Effector memory CD8-positive, alpha-beta T cell (primary cell): ENCODE data around the gene ZBTB20.

ENCODE experiments used
- ATAC-seq: fragments of 150-1000 bp; cut with Tn5 transposase; replicated peaks from 2 replicates; pipeline ENCODE4 v1.10.0; 2021; ENCODE audit warnings: mild to moderate bottlenecking, moderate library complexity
- DNase-seq, 3 experiments: peaks; one replicate each; pipeline ENCODE4 v3.0.0; 2021
- H3K27ac Mint-ChIP-seq, 2 donors: one replicate each; pipeline ENCODE4 v1.8.0; 2022; ENCODE audit warnings: mild to moderate bottlenecking in 2 of 2, mixed read lengths in 2 of 2, moderate library complexity in 2 of 2
- H3K27me3 Mint-ChIP-seq, 2 donors: one replicate each; pipeline ENCODE4 v1.8.0; 2022; ENCODE audit warnings: mixed read lengths in 2 of 2
- H3K36me3 Mint-ChIP-seq: one replicate; pipeline ENCODE4 v1.8.0; 2022; ENCODE audit warnings: mild to moderate bottlenecking, moderate library complexity, mixed read lengths; ENCODE audit not compliant: insufficient read depth
- H3K4me1 Mint-ChIP-seq, 2 donors: one replicate each; pipeline ENCODE4 v1.8.0; 2022; ENCODE audit warnings: low read depth in 2 of 2, mixed read lengths in 2 of 2
- H3K4me3 Mint-ChIP-seq, 2 donors: one replicate each; pipeline ENCODE4 v1.8.0; 2022; ENCODE audit warnings: mild to moderate bottlenecking in 2 of 2, mixed read lengths in 2 of 2, moderate library complexity in 2 of 2
- H3K9me3 Mint-ChIP-seq, 2 donors: one replicate each; pipeline ENCODE4 v1.8.0; 2022; ENCODE audit warnings: mixed read lengths in 2 of 2

ZBTB20 gene

DNA sequence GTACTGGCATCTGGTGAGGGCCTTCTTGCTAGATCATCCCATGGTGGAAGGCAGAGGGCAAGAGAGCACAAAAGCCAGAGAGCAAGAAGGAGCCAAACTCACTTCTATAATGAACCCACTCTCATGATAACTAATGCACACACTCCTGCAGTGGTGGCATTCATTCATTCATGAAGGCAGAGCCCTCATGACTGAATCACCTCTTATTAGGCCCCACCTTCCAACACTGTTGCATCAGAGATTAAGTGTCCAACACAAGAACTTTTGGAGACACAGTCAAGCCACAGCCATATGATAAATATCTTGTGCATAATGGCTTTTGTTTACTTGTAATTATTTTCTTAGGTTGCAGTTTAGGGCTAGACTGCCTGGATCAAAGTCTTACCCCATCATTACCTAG, 670.6 kb downstream of the ZBTB20 start:
- Mint-ChIP-seq H3K36me3 (no peaks in the 10 kb centered on the region), H3K4me3 (no peak overlapping the region), H3K27me3 (no peaks in the 10 kb centered on the region), H3K27ac (no peak overlapping the region), H3K9me3 (no peaks in the 10 kb centered on the region), H3K4me1 (peaks cover 4 to 9% of the 10 kb centered on the region in 2 donors)
- no peak for ATAC-seq
- DNase-seq = no peak

DNA sequence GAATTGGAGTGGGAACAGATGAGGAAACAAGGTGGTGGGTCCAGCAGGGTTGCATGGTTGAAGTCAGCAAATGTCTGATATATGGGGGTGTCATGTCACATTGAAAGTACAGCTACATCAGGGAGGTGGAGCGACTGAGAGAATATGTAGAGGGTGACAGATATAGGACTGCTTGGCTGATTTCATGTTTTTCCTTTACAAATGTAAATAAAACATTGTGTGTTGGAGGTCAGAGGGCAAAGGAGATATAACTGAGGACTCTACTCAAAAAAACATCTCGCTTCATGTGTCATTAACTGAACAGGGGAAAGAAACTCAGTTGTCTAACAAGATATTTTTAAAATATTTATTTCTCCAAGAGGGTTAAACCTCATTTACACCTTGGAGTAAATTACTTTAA, 675.6 kb downstream of the ZBTB20 start:
- no peak overlapping the region for H3K27ac Mint-ChIP-seq
- ATAC-seq = no peak

DNA sequence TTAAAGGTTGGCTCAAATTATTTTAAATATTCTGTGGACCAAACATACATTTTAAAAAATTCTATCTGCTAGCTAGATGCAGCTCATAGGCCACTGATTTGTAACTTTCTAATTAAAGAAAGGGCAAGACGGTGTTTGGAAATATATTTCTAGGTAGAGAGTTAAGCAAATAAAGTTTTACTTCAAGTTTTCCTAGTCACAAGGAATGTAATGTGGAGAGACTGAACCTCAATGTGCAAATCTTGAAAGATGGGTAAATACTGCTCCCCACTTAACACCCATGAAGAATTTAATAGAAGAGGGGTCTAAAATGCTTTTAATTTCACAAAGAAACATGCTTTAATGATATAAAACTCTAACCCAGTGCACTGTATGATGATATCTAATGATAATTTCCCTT, 678.0 kb downstream of the ZBTB20 start:
- no peaks in the 10 kb centered on the region for H3K27me3 Mint-ChIP-seq

More for the DNA sequence above, 675.6 kb downstream of the ZBTB20 start:
- H3K4me1 Mint-ChIP-seq = peaks cover 0 to 3% of the 10 kb centered on the region in 2 donors
- DNase-seq = no peak
- no peak overlapping the region for H3K4me3 Mint-ChIP-seq
- no peaks in the 10 kb centered on the region for H3K27me3 Mint-ChIP-seq
- no peaks in the 10 kb centered on the region for H3K9me3 Mint-ChIP-seq
- no peaks in the 10 kb centered on the region for H3K36me3 Mint-ChIP-seq

DNA sequence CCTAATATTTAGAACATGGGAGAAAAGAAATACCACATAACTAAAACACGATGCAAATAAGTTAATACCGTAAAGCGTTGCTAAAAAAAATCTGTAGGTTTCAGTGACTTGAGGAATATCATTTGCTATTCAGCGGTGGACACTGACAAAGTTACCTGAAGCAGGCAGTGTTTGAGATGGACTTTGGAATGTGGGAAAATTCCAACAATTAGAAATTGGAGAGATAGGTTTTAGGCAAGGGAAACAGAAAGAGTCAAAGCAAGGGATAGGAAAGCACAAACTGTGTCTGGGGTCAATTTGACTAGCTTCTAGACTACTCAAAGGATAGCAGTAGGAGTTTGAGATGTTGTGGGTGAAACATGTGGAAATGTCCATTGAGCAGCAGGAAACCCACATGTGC, 680.3 kb downstream of the ZBTB20 start:
- Mint-ChIP-seq H3K4me1 (no peaks in the 10 kb centered on the region), H3K27me3 (no peaks in the 10 kb centered on the region), H3K4me3 (no peak overlapping the region), H3K36me3 (no peaks in the 10 kb centered on the region), H3K27ac (no peak overlapping the region), H3K9me3 (no peaks in the 10 kb centered on the region)
- ATAC-seq = no peak
- no peak for DNase-seq

More for the DNA sequence above, 678.0 kb downstream of the ZBTB20 start:
- Mint-ChIP-seq H3K9me3 (no peaks in the 10 kb centered on the region), H3K4me1 (no peaks in the 10 kb centered on the region), H3K27ac (no peak overlapping the region), H3K4me3 (no peak overlapping the region), H3K36me3 (no peaks in the 10 kb centered on the region)
- DNase-seq = no peak
- ATAC-seq = no peak

DNA sequence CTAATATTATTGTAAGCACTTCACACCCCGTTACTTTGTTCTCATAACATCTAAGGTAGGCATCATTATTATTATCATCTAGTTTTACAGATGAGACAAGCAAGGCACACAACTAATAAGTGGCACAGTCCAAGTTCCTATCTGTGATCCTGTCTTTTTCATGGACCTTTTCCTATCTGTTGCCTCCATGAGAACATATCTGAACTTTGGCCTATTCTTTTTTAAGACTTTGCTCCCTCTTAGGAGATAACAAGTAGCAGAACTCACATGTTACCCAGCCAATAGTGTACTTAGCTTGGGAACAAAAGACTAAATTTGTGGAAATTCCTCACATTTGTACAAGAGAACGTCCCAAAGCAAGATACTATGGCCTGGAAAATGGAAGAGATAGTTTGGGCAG, 680.8 kb downstream of the ZBTB20 start:
- no peaks in the 10 kb centered on the region for H3K4me1 Mint-ChIP-seq
- H3K27ac Mint-ChIP-seq = no peak overlapping the region
- no peaks in the 10 kb centered on the region for H3K27me3 Mint-ChIP-seq
- no peaks in the 10 kb centered on the region for H3K36me3 Mint-ChIP-seq
- ATAC-seq (no peak), DNase-seq (no peak)
- no peaks in the 10 kb centered on the region for H3K9me3 Mint-ChIP-seq
- no peak overlapping the region for H3K4me3 Mint-ChIP-seq

DNA sequence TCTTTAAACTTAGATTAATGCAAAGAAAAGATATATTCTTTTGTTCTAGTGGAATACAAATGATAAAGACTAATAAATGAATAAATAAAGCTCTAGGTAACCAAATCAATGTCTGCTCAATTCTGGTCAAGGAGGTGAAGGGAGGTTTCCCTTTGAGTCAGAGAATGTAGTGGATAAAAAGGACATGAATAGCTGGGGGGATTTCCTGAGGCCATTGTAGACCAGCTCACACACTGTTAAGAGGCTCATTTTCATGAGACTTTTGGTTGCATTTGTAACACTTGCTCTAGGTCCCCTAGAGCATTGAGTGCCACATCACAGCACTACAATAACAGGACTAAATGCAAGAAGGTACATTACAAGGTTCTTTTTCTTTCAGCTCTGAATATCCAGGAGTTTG, 682.5 kb downstream of the ZBTB20 start:
- no peaks in the 10 kb centered on the region for H3K9me3 Mint-ChIP-seq

DNA sequence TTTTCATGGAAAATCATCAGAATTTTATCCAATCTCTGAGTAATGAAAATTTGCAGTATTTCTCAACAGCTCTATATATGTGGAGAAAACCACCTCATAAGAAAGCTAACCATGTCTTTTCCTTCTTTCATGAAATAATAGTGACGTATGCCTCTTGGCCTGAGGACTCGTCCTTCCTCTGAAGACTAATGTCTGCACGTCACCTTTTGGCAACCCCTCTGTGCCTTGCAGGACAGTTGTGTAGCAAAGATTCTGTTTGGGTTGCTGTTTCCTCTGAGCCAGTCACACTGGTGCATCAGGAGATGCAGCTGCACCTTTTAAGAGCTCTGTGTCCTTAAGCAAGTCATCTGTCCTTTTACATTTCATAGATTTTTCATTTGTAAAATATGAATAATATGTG, 684.3 kb downstream of the ZBTB20 start:
- no peaks in the 10 kb centered on the region for H3K9me3 Mint-ChIP-seq
- no peak overlapping the region for H3K4me3 Mint-ChIP-seq
- H3K36me3 Mint-ChIP-seq = no peaks in the 10 kb centered on the region
- DNase-seq (no peak), ATAC-seq (no peak)
- H3K27ac Mint-ChIP-seq = no peak overlapping the region
- H3K4me1 Mint-ChIP-seq = peaks cover 0 to 5% of the 10 kb centered on the region in 2 donors
- H3K27me3 Mint-ChIP-seq = no peaks in the 10 kb centered on the region

More for the DNA sequence above, 682.5 kb downstream of the ZBTB20 start:
- Mint-ChIP-seq H3K27me3 (no peaks in the 10 kb centered on the region), H3K4me3 (no peak overlapping the region), H3K36me3 (no peaks in the 10 kb centered on the region), H3K4me1 (no peaks in the 10 kb centered on the region), H3K27ac (no peak overlapping the region)
- no peak for DNase-seq
- ATAC-seq = no peak

DNA sequence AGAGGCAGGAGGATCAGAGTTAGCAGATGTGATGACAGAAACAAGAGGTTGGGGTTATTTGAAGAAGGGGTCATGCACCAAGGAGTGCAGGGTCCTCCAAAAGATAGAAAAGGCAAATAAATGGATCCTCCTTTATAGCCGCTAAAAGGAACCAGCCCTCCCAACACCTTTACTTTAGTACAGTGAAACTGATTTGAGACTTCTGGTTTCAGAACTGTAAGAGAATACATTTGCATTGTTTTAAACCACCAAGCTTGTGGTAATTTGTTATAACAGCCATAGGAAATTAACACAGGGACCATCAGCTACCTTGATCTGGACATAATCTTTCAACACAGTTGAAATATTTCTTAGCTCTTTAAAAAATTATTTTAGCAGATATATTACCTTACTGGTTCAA, 686.6 kb downstream of the ZBTB20 start:
- H3K27me3 Mint-ChIP-seq = no peaks in the 10 kb centered on the region
- DNase-seq (no peak), ATAC-seq (no peak)
- peaks cover 0 to 5% of the 10 kb centered on the region in 2 donors for H3K4me1 Mint-ChIP-seq
- H3K36me3 Mint-ChIP-seq = no peaks in the 10 kb centered on the region
- no peak overlapping the region for H3K4me3 Mint-ChIP-seq
- no peaks in the 10 kb centered on the region for H3K9me3 Mint-ChIP-seq
- no peak overlapping the region for H3K27ac Mint-ChIP-seq

DNA sequence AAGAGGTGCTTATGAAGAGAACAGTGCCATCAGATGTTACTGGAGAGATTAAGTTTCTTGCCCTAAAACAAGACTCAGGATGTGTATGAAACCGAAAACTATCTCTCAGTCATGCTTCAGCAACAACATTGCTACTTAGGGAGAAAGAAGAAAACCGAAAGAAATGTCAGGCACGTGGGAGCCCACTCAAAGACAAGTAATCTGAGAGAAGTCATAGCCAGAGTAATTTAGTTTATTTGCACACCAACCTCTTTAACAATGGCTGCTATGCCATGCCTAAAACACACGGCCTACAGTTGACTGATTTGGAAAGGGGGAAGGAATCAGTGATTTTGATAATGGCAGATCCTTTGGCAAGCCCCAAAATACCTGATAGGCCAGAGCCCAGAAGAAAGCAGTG, 690.3 kb downstream of the ZBTB20 start:
- ATAC-seq (no peak), DNase-seq (no peak)
- Mint-ChIP-seq H3K9me3 (no peaks in the 10 kb centered on the region), H3K27ac (no peak overlapping the region), H3K4me3 (no peak overlapping the region), H3K27me3 (no peaks in the 10 kb centered on the region), H3K4me1 (peaks cover 0 to 5% of the 10 kb centered on the region in 2 donors), H3K36me3 (no peaks in the 10 kb centered on the region)

DNA sequence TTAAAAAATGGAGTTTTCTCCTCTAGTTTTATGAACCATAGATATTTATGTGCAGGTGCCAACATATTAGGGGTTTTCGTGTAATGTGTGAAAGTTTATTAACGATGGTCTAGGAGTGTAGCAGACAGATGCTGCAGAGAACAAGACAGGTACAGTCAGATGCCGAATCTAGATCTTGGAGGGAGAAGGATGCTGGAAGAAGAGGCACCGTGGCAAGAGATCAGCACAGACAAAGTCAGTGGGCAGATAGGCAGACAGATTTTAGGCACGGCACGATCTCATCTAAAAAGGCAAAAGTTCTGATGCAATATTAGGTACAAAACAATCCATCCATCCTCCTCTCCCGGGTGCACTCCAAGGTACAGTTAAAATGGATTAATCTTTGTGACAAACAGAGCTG, 691.7 kb downstream of the ZBTB20 start:
- H3K27me3 Mint-ChIP-seq = no peaks in the 10 kb centered on the region
- DNase-seq (no peak), ATAC-seq (no peak)
- H3K4me3 Mint-ChIP-seq = no peak overlapping the region
- H3K4me1 Mint-ChIP-seq = peaks cover 0 to 12% of the 10 kb centered on the region in 2 donors
- no peaks in the 10 kb centered on the region for H3K36me3 Mint-ChIP-seq
- no peak overlapping the region for H3K27ac Mint-ChIP-seq
- H3K9me3 Mint-ChIP-seq = no peaks in the 10 kb centered on the region

DNA sequence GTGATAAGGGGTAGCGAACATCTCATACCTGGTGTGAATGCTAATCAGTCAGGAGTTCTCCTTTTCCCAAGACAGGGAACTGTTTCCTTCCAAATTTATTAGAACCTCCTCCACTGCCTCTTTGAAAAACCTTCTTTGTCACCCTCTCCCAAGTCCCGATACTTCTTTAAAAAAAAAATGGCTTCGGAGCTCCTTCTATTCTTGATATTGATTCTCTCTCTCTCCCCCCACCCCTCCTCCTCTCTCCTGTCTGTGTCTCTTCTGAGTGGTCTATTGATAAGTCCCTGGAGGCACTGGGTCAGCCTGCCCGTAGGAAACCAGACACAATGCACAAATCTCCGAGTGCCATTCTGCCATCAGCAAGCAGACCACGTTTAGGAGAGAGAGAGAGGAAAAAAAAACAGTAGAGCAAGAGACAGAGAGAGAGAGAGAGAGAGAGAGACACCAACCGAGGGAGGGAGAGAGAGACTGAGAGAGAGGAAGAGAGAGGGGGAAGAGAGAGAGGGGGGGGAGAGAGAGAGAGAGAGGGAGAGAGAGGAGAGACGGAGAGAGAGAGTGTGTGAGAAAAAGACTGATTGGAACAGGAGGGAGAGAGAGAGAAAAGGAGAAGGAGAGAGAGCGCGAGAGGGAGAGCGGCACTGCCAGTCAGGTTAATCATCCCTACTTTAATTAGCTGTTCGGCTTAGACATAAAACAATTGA, 692.4 kb downstream of the ZBTB20 start:
- no peak overlapping the region for H3K27ac Mint-ChIP-seq
- no peak for ATAC-seq
- no peak overlapping the region for H3K4me3 Mint-ChIP-seq
- no peaks in the 10 kb centered on the region for H3K36me3 Mint-ChIP-seq
- no peaks in the 10 kb centered on the region for H3K9me3 Mint-ChIP-seq
- peaks cover 0 to 12% of the 10 kb centered on the region in 2 donors for H3K4me1 Mint-ChIP-seq
- DNase-seq = no peak
- no peaks in the 10 kb centered on the region for H3K27me3 Mint-ChIP-seq

DNA sequence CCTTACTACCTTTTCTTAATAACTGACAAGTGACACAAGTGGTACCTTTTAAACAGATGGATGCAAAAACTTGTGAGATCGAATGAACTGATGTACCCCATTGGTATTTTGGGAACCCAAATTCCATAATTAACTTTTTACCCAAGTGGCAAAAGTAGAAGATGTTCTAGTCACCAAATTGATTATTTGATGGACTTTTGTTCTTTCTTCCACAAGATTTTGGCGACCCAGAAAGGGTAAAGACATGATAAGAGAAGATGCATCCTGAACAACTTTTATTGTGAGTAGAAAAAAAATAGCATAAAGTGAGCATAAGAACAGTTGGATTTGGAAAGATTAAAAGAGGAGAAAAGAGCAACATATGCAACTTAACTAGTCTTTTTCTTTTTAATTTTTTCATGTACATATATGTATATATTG, 693.7 kb downstream of the ZBTB20 start:
- Mint-ChIP-seq H3K4me3 (no peak overlapping the region), H3K9me3 (no peaks in the 10 kb centered on the region), H3K4me1 (peaks cover 2 to 7% of the 10 kb centered on the region in 2 donors), H3K27ac (no peak overlapping the region), H3K27me3 (no peaks in the 10 kb centered on the region), H3K36me3 (no peaks in the 10 kb centered on the region)
- no peak for ATAC-seq
- no peak for DNase-seq

DNA sequence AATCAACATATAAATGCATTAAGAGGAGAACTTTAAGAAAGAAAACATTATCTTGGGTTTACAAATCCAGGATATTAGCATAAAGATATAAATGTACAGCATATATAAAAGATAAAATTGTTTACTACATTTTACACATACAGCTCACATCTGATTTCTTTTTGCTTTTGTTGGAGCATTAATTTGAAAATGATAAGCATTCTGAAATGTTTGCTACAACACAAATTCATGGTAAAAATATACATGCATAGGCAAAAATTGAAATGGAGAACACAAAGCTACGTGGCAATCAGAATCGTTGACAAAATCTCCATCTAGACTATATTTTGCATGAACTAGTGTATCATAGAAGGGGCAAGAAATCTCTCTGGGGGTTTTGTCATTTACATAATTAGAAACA, 694.2 kb downstream of the ZBTB20 start:
- Mint-ChIP-seq H3K36me3 (no peaks in the 10 kb centered on the region), H3K4me3 (no peak overlapping the region), H3K9me3 (no peaks in the 10 kb centered on the region), H3K27me3 (no peaks in the 10 kb centered on the region), H3K27ac (no peak overlapping the region), H3K4me1 (peaks cover 3 to 9% of the 10 kb centered on the region in 2 donors)
- ATAC-seq (no peak), DNase-seq (no peak)

DNA sequence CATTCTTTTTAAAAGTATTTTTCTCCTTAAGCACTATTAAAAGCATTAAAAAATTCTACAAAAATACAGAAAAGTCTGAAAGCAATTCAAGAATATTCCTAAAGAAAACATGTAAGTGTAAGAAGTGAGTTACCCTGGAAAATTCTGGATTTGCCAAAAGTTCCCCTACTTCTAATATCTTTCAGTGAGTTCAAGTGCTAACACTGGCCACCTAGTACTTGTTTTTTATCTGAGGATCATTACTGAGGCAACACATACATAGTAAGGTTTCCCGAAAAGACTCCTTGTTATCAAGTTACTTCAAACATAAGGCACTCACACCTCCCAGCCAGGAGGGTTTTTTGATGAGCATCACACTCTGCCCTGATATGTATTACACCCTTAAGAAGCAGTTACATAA, 694.8 kb downstream of the ZBTB20 start:
- ATAC-seq (no peak), DNase-seq (no peak)
- H3K27ac Mint-ChIP-seq = no peak overlapping the region
- no peak overlapping the region for H3K4me3 Mint-ChIP-seq
- H3K4me1 Mint-ChIP-seq = peaks cover 5 to 12% of the 10 kb centered on the region in 2 donors
- no peaks in the 10 kb centered on the region for H3K27me3 Mint-ChIP-seq
- no peaks in the 10 kb centered on the region for H3K36me3 Mint-ChIP-seq
- no peaks in the 10 kb centered on the region for H3K9me3 Mint-ChIP-seq
